Activated T-helper 2 cell treated with anti-CD3 and anti-CD28 coated beads, Interferon-gamma antibody, Interleukin-2, Interleukin-4, amounts not matched to agents 10 μg/mL and 5 μg/mL and 100 μg/mL, durations not matched to agents 14 hours and 24 hours and 36 hours (primary cell): ENCODE results near the gene CREB3L1. TPM values are rescaled to one million over a fixed set of nuclear protein-coding genes. Genes with fewer than 3 reads are reported as not detected.

Experiments
- DNase-seq: peaks from one replicate; pipeline ENCODE4 v3.0.0; 2021; ENCODE audit warnings: low spot score
- H3K27ac Mint-ChIP-seq: one replicate; pipeline ENCODE4 v1.8.0; 2021; ENCODE audit warnings: mixed read lengths
- H3K27me3 Mint-ChIP-seq: one replicate; pipeline ENCODE4 v1.8.0; 2021; ENCODE audit warnings: low read depth, mixed read lengths
- H3K36me3 Mint-ChIP-seq: one replicate; pipeline ENCODE4 v1.8.0; 2021; ENCODE audit warnings: low read depth, mixed read lengths
- H3K4me1 Mint-ChIP-seq: one replicate; pipeline ENCODE4 v1.8.0; 2021; ENCODE audit warnings: low read depth, mixed read lengths
- H3K4me3 Mint-ChIP-seq: one replicate; pipeline ENCODE4 v1.8.0; 2021; ENCODE audit warnings: low read depth, mild to moderate bottlenecking, moderate library complexity, mixed read lengths
- H3K9me3 Mint-ChIP-seq: one replicate; pipeline ENCODE4 v1.8.0; 2021; ENCODE audit warnings: mixed read lengths
- intact Hi-C: fragments of 100-400 bp; cut with micrococcal nuclease; formaldehyde crosslinking; loops from one replicate; pipeline ENCODE4 v1.15.1; 2023
- total RNA-seq: library from RNA; stranded (reverse); gene quantifications from 2 replicates; pipeline ENCODE4 v1.2.3, GENCODE V29; 2022

Gene CREB3L1
- total RNA-seq, 1 donor from 2014 or later, result not detected

DNA sequence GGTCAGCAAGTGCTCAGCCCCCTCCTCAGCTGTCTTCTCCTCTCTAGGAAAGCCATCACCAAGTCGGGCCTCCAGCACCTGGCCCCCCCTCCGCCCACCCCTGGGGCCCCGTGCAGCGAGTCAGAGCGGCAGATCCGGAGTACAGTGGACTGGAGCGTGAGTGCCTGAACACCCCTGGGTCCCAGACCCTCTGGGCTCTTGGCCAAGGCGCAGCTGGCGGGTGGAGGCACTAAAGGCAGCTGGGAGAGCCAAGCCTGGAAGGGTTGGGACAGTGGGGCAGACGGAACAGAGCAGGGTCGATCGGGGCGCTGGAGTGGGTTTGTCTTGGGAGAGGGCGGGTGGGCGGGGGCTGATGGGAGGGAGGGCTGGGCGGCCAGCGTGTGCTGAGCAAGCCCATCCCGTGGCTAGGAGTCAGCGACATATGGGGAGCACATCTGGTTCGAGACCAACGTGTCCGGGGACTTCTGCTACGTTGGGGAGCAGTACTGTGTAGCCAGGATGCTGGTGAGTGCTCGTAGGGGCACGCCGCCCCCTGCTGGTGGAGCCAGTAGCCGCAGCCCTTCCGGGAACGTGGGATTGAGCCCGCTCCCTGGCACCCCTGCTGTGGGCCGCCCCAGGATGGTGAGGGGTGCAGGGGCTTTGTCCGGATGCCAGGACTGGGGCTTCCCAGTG, 89.9 kb downstream of the CREB3L1 start:
- Mint-ChIP-seq H3K27me3 (no peaks in the 10 kb centered on the region), H3K9me3 (no peaks in the 10 kb centered on the region), H3K4me3 (no peak overlapping the region), H3K27ac (no peak overlapping the region), H3K4me1 (peaks cover 17% of the 10 kb centered on the region), H3K36me3 (peaks cover 36% of the 10 kb centered on the region)
- intact Hi-C loops, result loop anchor here (1.0 kb wide), 1 partner anchor 18 kb away; no protein-coding TSS in a partner anchor
- DNase-seq, result peak; percentile 58

DNA sequence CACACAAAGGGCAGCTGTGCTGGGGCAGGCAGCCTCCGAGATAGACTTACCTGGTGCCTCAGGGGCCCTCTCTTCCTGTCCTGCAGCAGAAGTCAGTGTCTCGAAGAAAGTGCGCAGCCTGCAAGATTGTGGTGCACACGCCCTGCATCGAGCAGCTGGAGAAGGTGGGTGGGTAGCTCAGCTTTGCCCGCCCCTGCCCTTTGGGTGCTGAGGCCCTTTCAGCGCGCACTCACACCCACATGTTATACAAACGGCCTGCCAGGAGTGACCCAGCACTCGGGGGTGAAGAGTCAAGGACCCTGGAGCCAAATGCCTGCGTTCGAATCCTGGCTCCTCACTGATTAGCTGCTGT, 90.4 kb downstream of the CREB3L1 start:
- peaks cover 38% of the 10 kb centered on the region for H3K36me3 Mint-ChIP-seq
- H3K27me3 Mint-ChIP-seq, result no peaks in the 10 kb centered on the region
- H3K27ac Mint-ChIP-seq, result no peak overlapping the region
- intact Hi-C loops, result loop anchor here (1.0 kb wide), 1 partner anchor 19 kb away; no protein-coding TSS in a partner anchor
- no peak overlapping the region for H3K4me3 Mint-ChIP-seq
- DNase-seq, result no peak
- H3K9me3 Mint-ChIP-seq, result no peaks in the 10 kb centered on the region
- peaks cover 12% of the 10 kb centered on the region for H3K4me1 Mint-ChIP-seq

DNA sequence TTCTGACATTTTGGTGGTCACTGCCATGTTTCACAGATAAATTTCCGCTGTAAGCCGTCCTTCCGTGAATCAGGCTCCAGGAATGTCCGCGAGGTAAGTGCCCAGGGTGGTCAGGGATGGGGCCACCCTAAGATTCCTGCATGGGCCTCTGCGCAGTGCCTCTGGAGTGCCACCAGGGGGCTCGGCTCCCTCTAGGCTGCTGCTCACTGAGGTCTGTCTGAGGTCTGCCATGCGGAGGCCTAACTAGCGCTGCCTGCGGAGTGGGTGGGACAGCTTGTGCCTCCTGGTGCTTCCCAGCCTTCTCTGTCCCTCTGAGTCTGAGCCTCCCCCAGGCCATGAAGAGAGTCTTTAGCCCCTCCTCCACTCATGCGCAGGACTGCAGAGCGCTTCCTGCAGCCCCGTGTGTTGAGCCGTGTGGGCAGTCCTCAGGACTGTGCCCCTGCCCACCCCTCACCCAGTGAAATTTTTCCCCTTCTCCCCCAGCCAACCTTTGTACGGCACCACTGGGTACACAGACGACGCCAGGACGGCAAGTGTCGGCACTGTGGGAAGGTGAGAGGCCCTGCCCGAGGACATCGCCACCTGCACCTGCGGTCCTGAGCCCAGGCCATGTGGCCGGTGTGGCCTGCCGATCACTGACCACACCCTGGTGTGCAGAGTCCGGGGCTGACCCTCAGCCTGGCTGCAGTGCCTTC, 92.1 kb downstream of the CREB3L1 start:
- H3K36me3 Mint-ChIP-seq, result peaks cover 37% of the 10 kb centered on the region

DNA sequence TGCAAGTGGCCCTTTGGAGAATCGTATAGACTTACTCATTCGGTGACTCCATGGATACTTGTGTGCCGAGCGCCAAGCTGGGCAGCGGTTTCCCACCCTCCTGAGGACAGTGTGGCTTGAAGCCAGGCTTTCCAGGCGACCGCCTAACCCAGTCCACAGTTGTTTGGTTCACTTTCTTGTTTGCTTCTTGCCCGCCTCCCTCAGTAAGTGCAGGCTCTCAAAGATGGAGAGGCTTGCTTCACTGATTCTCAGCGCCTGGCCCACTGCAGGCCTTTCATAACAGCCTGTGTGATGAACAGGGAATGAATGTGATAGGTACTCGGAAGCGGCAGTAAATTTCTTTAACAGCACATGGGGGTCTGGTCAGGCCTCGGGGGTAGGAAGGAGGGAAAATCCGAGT, 92.8 kb downstream of the CREB3L1 start:
- no peaks in the 10 kb centered on the region for H3K27me3 Mint-ChIP-seq
- peaks cover 4% of the 10 kb centered on the region for H3K4me1 Mint-ChIP-seq
- H3K4me3 Mint-ChIP-seq, result no peak overlapping the region
- no peaks in the 10 kb centered on the region for H3K9me3 Mint-ChIP-seq
- no peak overlapping the region for H3K27ac Mint-ChIP-seq
- intact Hi-C loops, result no loop called here
- no peak for DNase-seq
- peaks cover 42% of the 10 kb centered on the region for H3K36me3 Mint-ChIP-seq

More for the DNA sequence above, 92.1 kb downstream of the CREB3L1 start:
- Mint-ChIP-seq H3K4me1 (peaks cover 4% of the 10 kb centered on the region), H3K27me3 (no peaks in the 10 kb centered on the region), H3K9me3 (no peaks in the 10 kb centered on the region), H3K4me3 (no peak overlapping the region), H3K27ac (no peak overlapping the region)
- intact Hi-C loops, result no loop called here
- no peak for DNase-seq

Other genes starting within 250 kb of the CREB3L1 start
- 35.7 and 38.3 TPM in 2 replicates for gene PHF21A, start 156.2 kb upstream of the CREB3L1 start, total RNA-seq
- gene DGKZ, start 69.8 kb downstream of the CREB3L1 start, total RNA-seq, result 82.3 and 86.1 TPM in 2 replicates
- 2.8 and 4.5 TPM in 2 replicates for gene MDK, start 104.0 kb downstream of the CREB3L1 start, total RNA-seq
- 0.11 and 0.23 TPM in 2 replicates for gene CHRM4, start 114.1 kb downstream of the CREB3L1 start, total RNA-seq